Skeletal muscle tissue (tissue), 4 donors: ENCODE data around the gene VPS13A. TPM values are rescaled to one million over a fixed set of nuclear protein-coding genes. Genes with fewer than 3 reads are reported as not detected.
"Not testable (repeated sequence)": the region's sequence is repeated elsewhere in the genome, so short reads cannot be mapped to it uniquely, and the experiment has no call there.

ENCODE experiments used
- H3K27ac ChIP-seq: one replicate; pipeline ENCODE4 v1.7.0; 2013; ENCODE audit warnings: mild to moderate bottlenecking, low read depth, low read length, inconsistent platforms
- H3K27me3 ChIP-seq, 3 donors: one replicate each; pipeline ENCODE4 v1.7.0; 2013; ENCODE audit warnings: low read length in 3 of 3; ENCODE audit not compliant: control insufficient read depth in 3 of 3, insufficient read depth in 3 of 3
- H3K36me3 ChIP-seq, 3 donors: one replicate each; pipeline ENCODE4 v1.7.0; 2013; ENCODE audit warnings: low read length in 3 of 3; ENCODE audit not compliant: control insufficient read depth in 3 of 3, insufficient read depth in 3 of 3
- H3K4me1 ChIP-seq, 3 donors: one replicate each; pipeline ENCODE4 v1.7.0; 2013; ENCODE audit warnings: low read length in 3 of 3, mild to moderate bottlenecking in 3 of 3; ENCODE audit not compliant: control insufficient read depth in 3 of 3, insufficient read depth in 3 of 3
- H3K4me3 ChIP-seq, 3 donors: one replicate each; pipeline ENCODE4 v1.7.0; 2013; ENCODE audit warnings: low read length in 3 of 3
- H3K9ac ChIP-seq, 3 donors: one replicate each; pipeline ENCODE4 v1.7.0; 2013; ENCODE audit warnings: low read length in 3 of 3, mild to moderate bottlenecking in 3 of 3, moderate library complexity in 2 of 3, low read depth in 1 of 3
- H3K9me3 ChIP-seq, 3 donors: one replicate each; pipeline ENCODE4 v1.7.0; 2013; ENCODE audit warnings: low read length in 3 of 3; ENCODE audit not compliant: control insufficient read depth in 3 of 3
- total RNA-seq: library from RNA; depleted of rRNA; stranded (reverse); fragments of >200 nt; gene quantifications from one replicate; pipeline ENCODE4 v1.2.3, GENCODE V29; 2014
- donor health status: Osteomylitis.

The VPS13A gene
- total RNA-seq, 1 donor from 2014 or later: 36.0 TPM

DNA sequence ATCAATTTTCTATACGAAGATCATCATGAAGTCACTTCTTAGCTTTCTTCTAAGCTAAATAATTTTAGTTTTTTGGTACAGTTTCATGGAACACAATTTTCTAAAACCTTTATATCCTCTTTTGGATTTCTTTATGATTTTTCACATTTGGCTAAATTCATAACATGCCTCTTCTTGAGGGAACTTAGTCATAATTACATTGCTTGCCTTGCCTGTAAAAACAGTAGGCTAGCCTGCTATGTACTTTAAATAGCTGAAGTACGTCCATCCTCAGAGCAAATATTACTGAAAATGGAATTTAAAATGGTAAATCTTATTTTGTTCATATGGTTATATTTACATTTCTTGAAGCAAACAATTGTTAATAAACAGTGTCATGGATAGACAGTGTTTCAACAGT, 225.0 kb downstream of the VPS13A start:
- Histone ChIP-seq H3K27ac (no peak overlapping the region), H3K4me3 (no peak overlapping the region), H3K9ac (no peak overlapping the region), H3K27me3 (no peaks in the 10 kb centered on the region), H3K4me1 (no peaks in the 10 kb centered on the region), H3K9me3 (no peaks in the 10 kb centered on the region), H3K36me3 (peaks cover 6 to 17% (median 16%) of the 10 kb centered on the region in 3 donors)

GRCh38 chr9:77403239-77403638, 225.9 kb downstream of the VPS13A start:
- H3K36me3 ChIP-seq: peaks cover 11 to 22% (median 21%) of the 10 kb centered on the region in 3 donors
- H3K9ac ChIP-seq: no peak overlapping the region

DNA sequence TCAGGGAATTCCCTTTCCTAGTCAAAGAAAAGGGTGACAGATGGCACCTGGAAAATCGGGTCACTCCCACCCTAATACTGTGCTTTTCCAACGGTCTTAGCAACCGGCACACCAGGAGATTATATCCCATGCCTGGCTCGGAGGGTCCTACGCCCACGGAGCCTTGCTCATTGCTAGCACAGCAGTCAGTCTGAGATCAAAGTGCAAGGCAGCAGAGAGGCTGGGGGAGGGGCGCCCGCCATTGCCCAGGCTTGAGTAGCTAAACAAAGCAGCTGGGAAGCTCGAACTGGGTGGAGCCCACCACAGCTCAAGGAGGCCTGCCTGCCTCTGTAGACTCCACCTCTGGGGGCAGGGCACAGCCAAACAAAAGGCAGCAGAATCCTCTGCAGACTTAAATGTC, 231.2 kb downstream of the VPS13A start:
- not testable (repeated sequence) for H3K9me3 ChIP-seq, H3K4me1 ChIP-seq, H3K27ac ChIP-seq, H3K27me3 ChIP-seq, H3K9ac ChIP-seq, H3K4me3 ChIP-seq
- H3K36me3 ChIP-seq: peaks cover 11 to 25% (median 23%) of the 10 kb centered on the region in 3 donors

More at GRCh38 chr9:77403239-77403638, 225.9 kb downstream of the VPS13A start:
- no peak overlapping the region for H3K4me3 ChIP-seq
- no peaks in the 10 kb centered on the region for H3K4me1 ChIP-seq
- H3K27ac ChIP-seq: no peak overlapping the region
- no peaks in the 10 kb centered on the region for H3K9me3 ChIP-seq
- H3K27me3 ChIP-seq: no peaks in the 10 kb centered on the region

DNA sequence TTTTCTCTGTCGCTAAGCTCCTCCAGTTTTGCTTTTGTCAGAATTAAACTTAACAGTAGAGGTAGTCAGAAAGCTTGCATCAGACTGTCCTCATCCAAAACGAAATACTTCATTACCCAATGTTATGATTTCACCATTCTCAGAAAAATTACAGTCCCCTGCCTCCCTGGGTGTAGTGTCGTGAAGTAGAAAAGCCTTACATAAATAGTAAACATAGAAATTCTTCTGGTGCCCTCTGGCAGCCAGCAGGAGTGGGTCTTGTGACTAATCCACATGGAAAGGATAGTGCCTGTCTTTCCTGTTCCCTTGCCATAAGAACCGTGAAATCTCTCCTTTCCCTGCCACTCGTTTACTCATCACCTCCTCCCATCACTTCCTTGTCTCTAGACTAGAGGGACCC, 240.2 kb downstream of the VPS13A start:
- H3K9me3 ChIP-seq: no peaks in the 10 kb centered on the region
- H3K36me3 ChIP-seq: peaks cover 0 to 4% (median 0%) of the 10 kb centered on the region in 3 donors
- H3K9ac ChIP-seq: no peak overlapping the region
- H3K4me1 ChIP-seq: no peaks in the 10 kb centered on the region
- H3K27ac ChIP-seq: no peak overlapping the region
- no peaks in the 10 kb centered on the region for H3K27me3 ChIP-seq
- no peak overlapping the region for H3K4me3 ChIP-seq

DNA sequence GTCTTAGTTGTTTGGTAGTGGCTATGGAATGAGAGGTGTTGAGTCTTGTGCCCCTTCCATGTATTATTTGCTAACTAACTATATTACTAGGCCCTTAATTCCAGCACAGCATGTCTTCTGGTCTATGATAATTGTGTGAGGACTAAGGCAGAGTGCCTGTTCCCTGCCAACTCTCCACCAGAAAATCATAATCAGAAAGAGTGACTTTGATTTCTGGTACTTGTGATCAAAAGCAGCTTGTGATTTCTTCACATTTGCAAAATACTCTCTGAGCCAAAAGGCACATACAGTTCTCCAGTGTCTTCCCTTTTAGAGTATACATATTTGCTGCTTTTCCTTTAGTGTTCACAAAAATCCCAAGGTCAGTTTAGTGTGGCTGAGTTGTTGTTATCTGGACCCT, 240.9 kb downstream of the VPS13A start:
- H3K9ac ChIP-seq: no peak overlapping the region

GRCh38 chr9:77420641-77421040, 243.3 kb downstream of the VPS13A start:
- H3K27ac ChIP-seq: no peak overlapping the region
- H3K9ac ChIP-seq: no peak overlapping the region
- peaks cover 0 to 3% (median 0%) of the 10 kb centered on the region in 3 donors for H3K36me3 ChIP-seq

More for the DNA sequence above, 240.9 kb downstream of the VPS13A start:
- H3K9me3 ChIP-seq: no peaks in the 10 kb centered on the region
- H3K27ac ChIP-seq: no peak overlapping the region
- no peaks in the 10 kb centered on the region for H3K4me1 ChIP-seq
- H3K27me3 ChIP-seq: no peaks in the 10 kb centered on the region
- H3K4me3 ChIP-seq: no peak overlapping the region
- H3K36me3 ChIP-seq: peaks cover 0 to 4% (median 0%) of the 10 kb centered on the region in 3 donors

DNA sequence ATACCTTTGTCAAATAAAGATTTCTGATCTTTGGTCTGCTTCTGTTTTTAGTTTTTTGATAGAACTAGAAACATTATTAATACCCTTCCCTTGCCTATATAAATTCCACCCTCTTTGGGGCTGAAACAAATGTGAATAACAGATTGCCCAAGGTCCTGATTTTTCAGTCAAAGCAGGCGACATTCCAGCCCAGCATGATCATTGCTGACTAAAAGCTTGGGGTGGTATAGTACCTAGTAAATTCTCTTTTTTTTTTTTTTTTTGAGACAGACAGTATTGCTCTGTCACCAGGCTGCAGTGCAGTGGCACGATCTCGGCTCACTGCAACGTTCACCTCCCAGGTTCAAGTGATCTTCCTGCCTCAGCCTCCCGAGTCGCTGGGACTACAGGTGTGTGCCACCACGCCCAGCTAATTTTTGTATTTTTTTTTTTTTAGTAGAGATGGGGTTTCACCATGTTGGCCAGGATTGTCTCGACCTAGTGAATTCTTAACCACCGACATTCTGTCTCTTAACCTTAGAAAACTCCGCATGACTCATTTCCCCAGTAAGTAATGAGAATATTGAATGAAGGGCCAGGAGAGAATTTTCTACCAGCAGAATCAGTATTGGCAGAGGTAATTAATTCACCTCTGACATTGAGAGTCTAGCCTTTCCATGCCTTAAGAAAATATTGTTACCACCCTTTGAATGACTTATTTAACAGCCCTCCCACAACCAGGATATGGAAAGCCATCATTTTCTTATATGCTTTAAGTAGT, 244.4 kb downstream of the VPS13A start:
- Histone ChIP-seq H3K36me3 (no peaks in the 10 kb centered on the region), H3K4me3 (no peak overlapping the region), H3K9ac (no peak overlapping the region), H3K27ac (no peak overlapping the region), H3K9me3 (no peaks in the 10 kb centered on the region), H3K4me1 (no peaks in the 10 kb centered on the region), H3K27me3 (no peaks in the 10 kb centered on the region)

More at GRCh38 chr9:77420641-77421040, 243.3 kb downstream of the VPS13A start:
- Histone ChIP-seq H3K9me3 (no peaks in the 10 kb centered on the region), H3K27me3 (no peaks in the 10 kb centered on the region), H3K4me1 (no peaks in the 10 kb centered on the region), H3K4me3 (no peak overlapping the region)

- Histone ChIP-seq H3K4me1 (peaks cover 0 to 4% (median 3%) of the 10 kb centered on the region in 3 donors), H3K27ac (no peak overlapping the region), H3K36me3 (no peaks in the 10 kb centered on the region), H3K27me3 (no peaks in the 10 kb centered on the region), H3K9ac (no peak overlapping the region), H3K9me3 (no peaks in the 10 kb centered on the region), H3K4me3 (no peak overlapping the region)
These were observed 245.6 kb downstream of the VPS13A start for GRCh38 chr9:77422969-77423368.

- peaks cover 0 to 4% (median 3%) of the 10 kb centered on the region in 3 donors for H3K4me1 ChIP-seq
- no peaks in the 10 kb centered on the region for H3K36me3 ChIP-seq
- H3K27me3 ChIP-seq: no peaks in the 10 kb centered on the region
- no peak overlapping the region for H3K4me3 ChIP-seq
- no peak overlapping the region for H3K27ac ChIP-seq
- H3K9me3 ChIP-seq: no peaks in the 10 kb centered on the region
- no peak overlapping the region for H3K9ac ChIP-seq
These were observed 246.5 kb downstream of the VPS13A start for GRCh38 chr9:77423841-77424240.

DNA sequence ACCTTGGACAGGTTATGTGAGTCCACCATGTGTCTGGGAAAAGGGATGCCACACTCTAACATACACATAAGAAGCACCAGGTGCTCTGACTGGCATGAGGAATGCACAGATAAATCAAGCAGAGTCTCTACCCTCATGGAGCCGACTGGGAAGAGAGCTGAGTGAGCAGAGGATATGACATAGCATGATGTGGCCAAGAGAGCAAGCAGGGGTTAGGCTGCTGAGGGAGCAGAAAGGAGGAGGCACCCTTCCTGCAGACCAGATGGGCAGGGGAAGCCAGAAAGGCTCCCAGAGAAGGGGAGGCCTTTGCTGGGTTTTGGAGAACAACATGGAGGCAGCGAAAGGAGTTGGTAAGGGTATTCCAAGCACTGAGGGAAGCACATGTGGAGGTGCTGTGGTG, 247.7 kb downstream of the VPS13A start:
- H3K36me3 ChIP-seq: no peaks in the 10 kb centered on the region
- no peaks in the 10 kb centered on the region for H3K9me3 ChIP-seq
- no peak overlapping the region for H3K4me3 ChIP-seq
- no peak overlapping the region for H3K9ac ChIP-seq
- no peaks in the 10 kb centered on the region for H3K27me3 ChIP-seq
- H3K27ac ChIP-seq: no peak overlapping the region
- H3K4me1 ChIP-seq: peaks cover 0 to 4% (median 3%) of the 10 kb centered on the region in 3 donors
